ENCODE measurements around the gene FAM25G. TPM values are rescaled to one million over a fixed set of nuclear protein-coding genes. Genes with fewer than 3 reads are reported as not detected.
"Not testable (repeated sequence)": the region's sequence is repeated elsewhere in the genome, so short reads cannot be mapped to it uniquely, and the experiment has no call there.

FAM25G gene
- total RNA-seq, 1 donor from 2014 or later: 1.2 TPM

DNA sequence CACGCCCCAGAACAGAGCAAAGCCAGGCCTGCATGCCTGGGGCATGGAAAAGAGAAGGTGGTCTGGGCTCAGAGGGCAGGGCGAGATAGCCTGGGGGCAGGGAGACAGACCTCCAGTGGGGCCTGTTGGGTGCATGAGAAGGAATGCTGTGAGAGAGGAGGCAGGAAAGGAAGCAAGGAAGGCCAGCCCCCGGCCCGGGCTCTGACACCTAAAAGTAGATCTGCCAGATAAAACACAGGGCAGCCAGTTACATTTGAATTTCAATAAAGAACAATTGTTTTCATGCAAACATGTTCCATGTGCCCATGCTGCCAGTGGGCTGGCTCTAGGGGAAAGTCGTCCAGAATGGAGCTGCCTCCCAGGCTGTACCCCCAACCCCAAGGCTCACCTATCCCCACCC, 13.4 kb downstream of the FAM25G start:
- CTCF ChIA-PET; POLR2A ChIA-PET; intact Hi-C loops (cut with micrococcal nuclease); H3K27me3 Mint-ChIP-seq; H3K36me3 Mint-ChIP-seq (ENCODE audit: low read depth); H3K27ac Mint-ChIP-seq; H3K4me3 Mint-ChIP-seq; H3K9me3 Mint-ChIP-seq; ATAC-seq (ENCODE audit: low read depth); DNase-seq; H3K4me1 Mint-ChIP-seq: not testable (repeated sequence)

DNA sequence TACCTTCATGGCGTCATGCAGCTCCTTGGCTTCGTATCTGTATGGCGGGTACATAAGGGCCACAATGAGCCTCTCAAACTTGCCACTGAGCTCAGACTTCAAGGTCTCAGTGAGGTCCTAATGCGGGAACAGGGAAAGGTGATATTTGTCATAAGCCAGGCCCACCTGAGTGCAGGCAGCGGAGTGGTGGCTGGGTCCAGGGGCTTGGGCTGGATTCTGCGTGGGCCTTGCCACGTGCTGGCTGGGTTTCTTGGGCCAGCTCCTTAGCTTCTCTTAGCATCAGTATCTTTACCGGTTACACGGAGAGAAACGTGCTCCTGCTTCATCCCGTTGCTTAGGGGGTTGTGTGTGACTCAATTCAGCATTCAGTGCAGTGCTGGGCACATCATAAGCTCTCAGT, 14.4 kb downstream of the FAM25G start:
- CTCF ChIA-PET; ATAC-seq (ENCODE audit: low read depth): not testable (repeated sequence)

DNA sequence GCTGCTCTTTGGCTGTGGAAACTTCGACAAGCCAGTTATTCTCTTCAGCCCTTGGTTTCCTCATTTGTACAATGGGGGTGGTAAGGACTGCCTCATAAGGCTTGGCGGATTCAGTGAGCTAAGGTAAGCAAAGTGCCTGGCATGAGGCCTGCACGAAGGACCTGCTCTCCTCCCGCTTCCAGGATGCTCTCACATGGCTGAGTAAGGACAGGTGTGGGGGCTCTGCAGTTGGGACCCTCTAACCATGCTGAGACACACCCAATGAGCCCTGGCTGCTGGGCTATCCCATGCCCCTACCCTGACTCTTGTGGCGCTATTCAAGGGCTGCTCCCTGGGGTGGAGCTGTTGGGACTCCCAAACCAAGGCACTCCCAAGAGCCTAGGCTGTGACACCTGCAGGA, 16.4 kb downstream of the FAM25G start:
- H3K27ac Mint-ChIP-seq; H3K27me3 Mint-ChIP-seq; DNase-seq; H3K9me3 Mint-ChIP-seq; CTCF ChIA-PET; intact Hi-C loops (cut with micrococcal nuclease); H3K4me3 Mint-ChIP-seq; H3K4me1 Mint-ChIP-seq; ATAC-seq (ENCODE audit: low read depth); H3K36me3 Mint-ChIP-seq (ENCODE audit: low read depth); POLR2A ChIA-PET: not testable (repeated sequence)

More for the DNA sequence above, 14.4 kb downstream of the FAM25G start:
- H3K36me3 Mint-ChIP-seq (ENCODE audit: low read depth); intact Hi-C loops (cut with micrococcal nuclease); POLR2A ChIA-PET; H3K27me3 Mint-ChIP-seq; DNase-seq; H3K4me3 Mint-ChIP-seq; H3K27ac Mint-ChIP-seq; H3K9me3 Mint-ChIP-seq; H3K4me1 Mint-ChIP-seq: not testable (repeated sequence)

DNA sequence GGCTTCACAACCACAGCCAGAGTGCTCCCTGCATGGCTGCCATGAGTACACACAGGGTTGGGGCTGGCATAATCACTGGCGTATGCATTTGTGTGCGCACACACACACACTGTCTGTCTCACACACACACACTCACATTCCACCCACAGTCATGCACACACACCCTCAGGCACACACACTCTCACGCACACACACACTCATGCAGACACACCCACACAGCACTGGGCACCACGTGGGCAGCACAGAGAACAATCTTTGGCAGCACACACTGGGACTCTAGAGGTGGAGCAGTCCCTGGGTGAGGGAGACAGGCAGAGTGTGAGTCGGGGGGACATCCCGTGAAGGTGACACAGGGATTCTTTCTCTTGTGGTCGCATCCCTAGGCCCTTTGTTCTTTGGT, 18.0 kb downstream of the FAM25G start:
- H3K36me3 Mint-ChIP-seq (ENCODE audit: low read depth); ATAC-seq (ENCODE audit: low read depth); DNase-seq; CTCF ChIA-PET; intact Hi-C loops (cut with micrococcal nuclease); H3K27ac Mint-ChIP-seq; H3K27me3 Mint-ChIP-seq; H3K4me1 Mint-ChIP-seq; POLR2A ChIA-PET; H3K9me3 Mint-ChIP-seq; H3K4me3 Mint-ChIP-seq: not testable (repeated sequence)

DNA sequence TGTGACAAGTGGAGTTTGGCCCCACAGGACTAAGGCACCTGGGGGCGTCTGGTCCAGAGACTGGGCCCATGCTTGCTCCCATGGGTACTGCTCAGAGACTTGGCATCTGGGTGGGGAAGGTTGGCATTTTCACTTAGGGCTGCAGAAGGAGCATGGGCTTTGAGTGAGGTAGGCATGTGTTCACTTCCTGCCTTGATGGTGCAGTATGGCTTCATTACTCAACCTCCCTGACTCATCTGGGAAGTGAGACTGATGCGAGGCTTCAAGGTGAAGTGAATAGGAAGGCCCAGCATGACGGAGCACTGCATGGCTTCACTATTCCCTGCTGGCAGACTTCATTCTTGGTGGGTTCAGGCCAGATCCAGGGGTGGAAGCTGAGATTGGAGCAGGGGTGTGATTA, 18.9 kb downstream of the FAM25G start:
- ATAC-seq (ENCODE audit: low read depth); H3K27ac Mint-ChIP-seq; DNase-seq; H3K36me3 Mint-ChIP-seq (ENCODE audit: low read depth); POLR2A ChIA-PET; CTCF ChIA-PET; H3K27me3 Mint-ChIP-seq; H3K4me3 Mint-ChIP-seq; H3K4me1 Mint-ChIP-seq; intact Hi-C loops (cut with micrococcal nuclease); H3K9me3 Mint-ChIP-seq: not testable (repeated sequence)

DNA sequence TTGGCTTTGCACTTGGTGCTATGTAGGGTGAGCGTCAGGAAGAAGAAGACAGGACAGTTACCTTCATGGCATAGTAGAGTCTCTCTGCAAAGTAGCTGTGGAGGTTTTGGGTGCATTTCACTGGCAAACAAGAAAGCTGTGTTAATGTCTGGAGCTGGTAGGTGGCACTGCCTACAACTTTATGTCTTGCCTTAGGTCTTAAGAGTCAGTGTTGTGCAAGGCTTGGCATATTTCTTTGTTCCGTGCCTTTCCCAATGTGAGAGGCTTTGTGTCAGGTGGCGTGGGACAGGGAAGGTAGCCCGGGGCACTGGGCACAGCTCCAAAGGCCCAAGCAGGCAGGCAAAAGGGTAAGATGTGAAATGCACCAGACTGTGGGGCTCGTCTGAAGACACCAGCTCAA, 19.4 kb downstream of the FAM25G start:
- H3K4me3 Mint-ChIP-seq; CTCF ChIA-PET; POLR2A ChIA-PET; H3K4me1 Mint-ChIP-seq; H3K36me3 Mint-ChIP-seq (ENCODE audit: low read depth); intact Hi-C loops (cut with micrococcal nuclease); ATAC-seq (ENCODE audit: low read depth); H3K27me3 Mint-ChIP-seq; H3K9me3 Mint-ChIP-seq; DNase-seq; H3K27ac Mint-ChIP-seq: not testable (repeated sequence)

DNA sequence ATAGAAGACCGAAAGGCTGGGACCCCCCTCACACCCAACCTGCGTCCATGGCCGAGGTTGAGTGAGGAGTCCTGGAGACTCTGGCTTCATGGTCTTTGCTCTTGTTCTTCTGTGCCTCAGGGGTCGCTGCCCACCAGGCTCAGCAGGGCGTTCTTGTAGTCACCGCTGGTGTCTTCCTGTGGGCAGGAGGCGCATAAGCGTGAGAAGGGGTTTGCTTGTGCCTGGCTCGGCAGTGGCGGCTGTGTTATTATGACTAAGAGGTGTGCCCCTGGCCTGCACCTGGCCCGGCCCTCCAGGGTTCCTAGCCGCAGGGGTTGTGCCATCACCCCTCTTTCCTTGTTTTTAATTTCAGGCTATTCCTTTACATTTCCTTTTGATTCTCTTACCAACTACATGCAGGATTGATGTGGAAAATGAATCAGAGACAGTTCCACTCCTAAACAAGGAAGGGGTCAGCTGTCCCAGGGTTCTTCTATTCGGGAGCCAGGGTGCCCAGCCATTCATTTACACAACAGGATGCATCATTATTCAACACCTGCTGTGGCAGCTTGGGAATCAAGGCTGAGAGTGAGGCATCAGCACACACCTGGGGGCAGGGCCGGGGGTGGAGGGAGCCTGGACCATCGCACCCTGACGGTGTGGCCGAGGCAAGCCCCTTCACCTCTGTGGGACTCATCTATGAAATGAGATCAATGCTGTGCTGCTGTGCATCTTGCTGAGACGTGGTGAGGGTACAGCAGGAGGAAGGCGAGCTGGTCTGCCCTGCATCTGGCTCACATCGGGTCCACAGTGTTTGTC, 22.6 kb downstream of the FAM25G start:
- ATAC-seq (ENCODE audit: low read depth); H3K4me3 Mint-ChIP-seq; intact Hi-C loops (cut with micrococcal nuclease); H3K4me1 Mint-ChIP-seq; H3K36me3 Mint-ChIP-seq (ENCODE audit: low read depth); POLR2A ChIA-PET; CTCF ChIA-PET; H3K9me3 Mint-ChIP-seq; H3K27me3 Mint-ChIP-seq; H3K27ac Mint-ChIP-seq; DNase-seq: not testable (repeated sequence)

DNA sequence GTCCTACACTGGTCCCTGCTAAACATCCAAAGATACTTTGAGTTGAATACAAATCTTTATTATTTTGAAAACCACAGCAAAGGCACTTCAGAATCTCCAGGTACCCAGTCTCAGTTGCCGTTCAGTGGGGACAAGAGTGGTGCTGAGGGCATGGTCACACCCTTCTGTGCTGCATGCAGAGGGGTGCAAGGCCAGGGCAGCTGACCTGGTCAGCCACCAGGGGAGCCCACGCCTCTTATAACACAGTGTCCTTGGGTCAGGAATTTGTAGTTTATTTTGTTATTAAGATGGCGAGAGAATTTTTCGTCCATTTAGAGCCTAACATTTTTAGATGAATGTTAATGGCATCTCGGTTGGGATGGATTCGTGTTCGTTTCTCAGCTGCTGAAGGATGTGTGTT, 23.5 kb downstream of the FAM25G start:
- ATAC-seq (ENCODE audit: low read depth); intact Hi-C loops (cut with micrococcal nuclease); DNase-seq: not testable (repeated sequence)

DNA sequence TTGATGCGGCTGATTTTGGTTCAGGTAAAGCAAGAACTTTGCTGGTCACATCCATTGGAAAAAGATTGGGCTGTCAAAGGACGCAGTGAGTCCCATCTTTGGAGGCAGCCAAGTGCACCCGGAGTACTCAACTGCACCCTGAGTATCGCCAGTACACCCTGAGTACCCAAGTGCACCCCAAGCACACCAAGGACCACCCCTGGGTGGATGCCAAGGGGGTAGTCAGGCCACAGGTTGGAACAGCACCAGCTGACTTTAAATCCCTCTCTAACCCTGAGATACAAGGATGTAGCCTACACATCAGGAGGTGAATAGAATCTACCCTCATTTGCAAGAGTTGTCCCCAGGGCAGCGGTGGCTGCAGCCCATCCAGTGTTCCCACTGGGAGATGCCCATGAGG, 24.0 kb downstream of the FAM25G start:
- intact Hi-C loops (cut with micrococcal nuclease); H3K9me3 Mint-ChIP-seq; DNase-seq; H3K27me3 Mint-ChIP-seq; ATAC-seq (ENCODE audit: low read depth); H3K4me1 Mint-ChIP-seq; H3K36me3 Mint-ChIP-seq (ENCODE audit: low read depth); POLR2A ChIA-PET; H3K4me3 Mint-ChIP-seq; CTCF ChIA-PET; H3K27ac Mint-ChIP-seq: not testable (repeated sequence)

More for the DNA sequence above, 23.5 kb downstream of the FAM25G start:
- H3K27me3 Mint-ChIP-seq; H3K4me3 Mint-ChIP-seq; H3K4me1 Mint-ChIP-seq; CTCF ChIA-PET; H3K36me3 Mint-ChIP-seq (ENCODE audit: low read depth); H3K27ac Mint-ChIP-seq; POLR2A ChIA-PET; H3K9me3 Mint-ChIP-seq: not testable (repeated sequence)

DNA sequence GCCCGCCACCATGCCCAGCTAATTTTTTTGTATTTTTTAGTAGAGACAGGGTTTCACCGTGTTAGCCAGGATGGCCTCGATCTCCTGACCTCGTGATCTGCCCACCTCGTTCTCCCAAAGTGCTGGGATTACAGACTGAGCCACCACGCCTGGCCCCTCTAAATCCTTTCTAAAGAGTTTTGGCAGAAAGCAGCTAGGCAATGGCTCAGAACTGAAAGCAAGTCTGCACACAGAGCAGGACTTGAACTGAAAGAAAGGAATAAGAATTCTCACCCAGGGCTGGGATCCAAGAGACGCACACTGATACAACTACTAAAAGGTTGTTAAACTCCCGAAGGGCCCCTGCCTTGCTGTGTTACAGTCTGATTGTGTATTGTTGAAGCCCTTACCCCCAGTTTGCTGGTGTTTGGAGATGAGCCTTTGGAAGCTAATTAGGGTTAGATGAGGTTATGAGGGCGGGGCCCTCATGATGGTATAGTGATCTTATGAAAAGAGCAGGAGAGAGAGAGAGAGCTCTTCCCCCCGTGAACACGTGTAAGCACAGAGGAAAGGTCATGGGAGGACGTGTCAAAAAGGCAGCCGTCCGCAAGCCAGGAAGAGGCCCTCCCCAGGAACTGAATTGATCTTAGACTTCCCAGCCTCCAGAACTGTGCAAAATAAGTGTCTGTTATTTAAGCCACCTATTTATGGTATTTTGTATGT, 26.1 kb downstream of the FAM25G start:
- H3K27ac Mint-ChIP-seq; POLR2A ChIA-PET; H3K36me3 Mint-ChIP-seq (ENCODE audit: low read depth); H3K4me3 Mint-ChIP-seq; H3K9me3 Mint-ChIP-seq; H3K4me1 Mint-ChIP-seq; H3K27me3 Mint-ChIP-seq; intact Hi-C loops (cut with micrococcal nuclease); ATAC-seq (ENCODE audit: low read depth); DNase-seq; CTCF ChIA-PET: not testable (repeated sequence)

DNA sequence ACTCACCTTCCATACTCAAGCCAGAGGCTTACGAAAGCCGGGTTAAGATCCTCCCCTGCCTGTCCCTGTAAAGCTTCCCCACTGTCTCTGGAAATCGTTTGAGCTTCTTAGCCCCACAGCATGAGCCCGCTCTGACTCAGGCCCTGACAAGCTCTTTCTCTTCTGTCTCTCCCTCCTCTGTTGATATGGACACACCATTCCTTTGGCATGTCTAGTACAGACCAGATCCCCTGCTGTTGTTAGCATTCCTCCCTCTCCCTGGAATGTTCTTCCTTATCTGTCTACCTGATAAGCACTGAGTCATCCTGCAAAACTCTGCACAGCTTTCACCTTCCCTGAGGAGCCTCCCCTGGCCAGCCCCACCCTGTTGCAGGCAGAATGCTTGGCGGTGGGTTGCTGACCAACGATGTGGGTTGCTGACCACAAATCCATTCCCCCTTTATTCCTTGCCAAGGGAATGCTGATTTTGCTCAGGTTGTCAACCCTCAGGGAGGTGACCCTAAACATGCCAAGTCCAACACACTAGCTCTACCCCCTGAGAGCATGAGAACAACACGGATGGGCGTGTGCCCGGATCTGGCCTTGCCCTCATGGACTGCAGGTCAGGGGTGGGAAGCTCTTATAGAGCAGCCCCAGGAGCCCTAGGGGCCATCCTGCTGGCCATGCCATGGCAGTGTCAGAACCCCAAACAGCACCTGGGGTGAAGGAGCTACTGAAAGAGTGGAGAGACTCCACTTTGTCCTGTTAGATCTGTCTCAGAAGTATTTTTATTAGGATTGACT, 28.7 kb downstream of the FAM25G start:
- H3K4me3 Mint-ChIP-seq; H3K36me3 Mint-ChIP-seq (ENCODE audit: low read depth); H3K27ac Mint-ChIP-seq; H3K9me3 Mint-ChIP-seq; intact Hi-C loops (cut with micrococcal nuclease); H3K4me1 Mint-ChIP-seq; ATAC-seq (ENCODE audit: low read depth); H3K27me3 Mint-ChIP-seq; CTCF ChIA-PET; POLR2A ChIA-PET; DNase-seq: not testable (repeated sequence)

DNA sequence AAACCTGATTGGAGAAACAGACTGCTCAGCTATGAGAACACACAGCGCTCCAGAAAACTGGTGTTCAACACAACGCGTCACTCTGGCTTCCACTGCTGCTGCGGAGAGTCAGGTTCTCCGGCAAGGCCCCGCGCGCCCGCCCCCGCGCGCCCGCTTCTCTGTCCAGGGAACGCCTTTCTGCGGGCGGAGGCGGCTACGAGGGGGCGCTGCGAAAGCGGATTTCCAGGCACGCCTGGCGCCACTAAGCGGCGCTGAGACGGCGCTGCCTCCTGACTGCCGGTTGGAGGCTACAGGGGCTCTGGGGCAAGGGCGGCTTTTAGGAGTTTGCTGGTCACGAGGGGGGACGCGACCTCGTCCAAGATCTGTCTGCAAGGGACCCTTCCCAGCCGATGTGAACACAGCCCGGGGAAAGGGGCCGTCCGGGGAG, 30.2 kb downstream of the FAM25G start:
- H3K4me3 Mint-ChIP-seq; DNase-seq; ATAC-seq (ENCODE audit: low read depth); H3K4me1 Mint-ChIP-seq; H3K36me3 Mint-ChIP-seq (ENCODE audit: low read depth); H3K27ac Mint-ChIP-seq; intact Hi-C loops (cut with micrococcal nuclease); CTCF ChIA-PET; POLR2A ChIA-PET; H3K27me3 Mint-ChIP-seq; H3K9me3 Mint-ChIP-seq: not testable (repeated sequence)

Data from activated B cell treated with CpG ODN at 0.5 μM for 24 hours (primary cell).